ES-I3 (cell line): ENCODE data around the gene VTI1A.
"Not testable (repeated sequence)": the region's sequence is repeated elsewhere in the genome, so short reads cannot be mapped to it uniquely, and the experiment has no call there.

ENCODE experiments used
- H3K36me3 ChIP-seq: 2 replicates; pipeline ENCODE4 v1.6.1; 2013; ENCODE audit warnings: mild to moderate bottlenecking, low read length, control low read depth, moderate library complexity; ENCODE audit not compliant: insufficient read depth
- H3K4me1 ChIP-seq: 2 replicates; pipeline ENCODE4 v1.6.1; 2013; ENCODE audit warnings: mild to moderate bottlenecking, control low read depth, low read length; ENCODE audit not compliant: insufficient read depth
- H3K9ac ChIP-seq: 2 replicates; pipeline ENCODE4 v1.6.1; 2013; ENCODE audit warnings: low read depth, mild to moderate bottlenecking, low read length, moderate library complexity
- H3K9me3 ChIP-seq: 2 replicates; pipeline ENCODE4 v1.6.1; 2013; ENCODE audit warnings: mild to moderate bottlenecking, low read length, moderate library complexity; ENCODE audit not compliant: control insufficient read depth, insufficient read depth

The VTI1A gene

GRCh38 chr10:112588225-112588990 is 141.4 kb downstream of the VTI1A start:
- Histone ChIP-seq H3K4me1 (peaks cover 26% of the 10 kb centered on the region; the same call in 1 of the 2 replicates), H3K9me3 (no peaks in the 10 kb centered on the region), H3K36me3 (no peaks in the 10 kb centered on the region), H3K9ac (no peak overlapping the region)

- no peak overlapping the region for H3K9ac ChIP-seq
- peaks cover 26% of the 10 kb centered on the region; the same call in 1 of the 2 replicates for H3K4me1 ChIP-seq
- no peaks in the 10 kb centered on the region for H3K9me3 ChIP-seq
- H3K36me3 ChIP-seq = no peaks in the 10 kb centered on the region
These were observed 142.1 kb downstream of the VTI1A start for GRCh38 chr10:112589081-112589480.

DNA sequence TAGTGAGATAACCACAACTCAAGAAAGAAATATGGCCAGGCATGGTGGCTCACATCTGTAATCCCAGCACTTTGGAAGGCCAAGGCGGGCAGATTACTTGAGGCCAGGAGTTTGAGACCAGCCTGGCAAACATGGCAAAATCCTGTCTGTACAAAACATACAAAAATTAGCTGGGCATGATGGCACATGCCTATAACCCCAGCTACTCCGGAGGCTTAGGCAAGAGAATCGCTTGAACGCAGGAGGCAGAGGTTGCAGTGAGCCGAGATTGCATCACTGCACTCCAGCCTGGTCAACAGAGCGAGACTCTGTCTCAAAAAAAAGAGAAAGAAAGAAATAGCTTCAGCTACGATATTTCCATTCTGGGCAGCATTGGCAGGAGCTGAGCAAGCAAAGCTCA is 143.8 kb downstream of the VTI1A start:
- not testable (repeated sequence) for H3K36me3 ChIP-seq, H3K9me3 ChIP-seq, H3K9ac ChIP-seq

DNA sequence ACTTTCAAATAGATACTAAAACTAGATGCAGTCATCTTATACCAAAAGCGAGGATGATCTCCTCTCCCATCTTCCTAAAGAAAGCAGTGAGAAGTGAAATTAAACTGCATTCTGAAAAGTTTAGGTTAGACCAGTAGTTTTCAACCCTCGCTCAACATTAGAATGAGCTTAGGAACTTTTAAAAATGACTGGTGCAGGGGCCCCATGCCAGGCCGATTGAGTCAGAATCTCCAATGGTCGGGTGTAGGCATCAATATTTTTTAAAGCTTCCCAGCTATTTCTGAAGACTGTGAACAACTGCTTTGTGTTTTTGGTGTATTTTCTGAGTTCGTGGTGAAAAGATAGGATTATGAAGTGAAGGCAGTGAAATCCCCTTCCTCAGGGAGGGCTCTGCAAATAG is 146.0 kb downstream of the VTI1A start:
- Histone ChIP-seq H3K9ac (no peak overlapping the region), H3K36me3 (no peaks in the 10 kb centered on the region), H3K9me3 (no peaks in the 10 kb centered on the region), H3K4me1 (peaks cover 14% of the 10 kb centered on the region; the same call in 1 of the 2 replicates)

More for the DNA sequence above, 143.8 kb downstream of the VTI1A start:
- H3K4me1 ChIP-seq = peaks cover 26% of the 10 kb centered on the region; the same call in 1 of the 2 replicates

GRCh38 chr10:112601214-112602090 is 154.4 kb downstream of the VTI1A start:
- Histone ChIP-seq H3K9me3 (no peaks in the 10 kb centered on the region), H3K4me1 (0 out of 2 replicates have a peak, but pooled peaks cover 3% of the 10 kb centered on the region), H3K9ac (no peak overlapping the region), H3K36me3 (no peaks in the 10 kb centered on the region)

GRCh38 chr10:112603062-112603461 is 156.0 kb downstream of the VTI1A start:
- H3K9me3 ChIP-seq = no peaks in the 10 kb centered on the region
- 0 out of 2 replicates have a peak, but pooled peaks cover 3% of the 10 kb centered on the region for H3K4me1 ChIP-seq
- H3K36me3 ChIP-seq = no peaks in the 10 kb centered on the region
- no peak overlapping the region for H3K9ac ChIP-seq

- H3K4me1 ChIP-seq = 0 out of 2 replicates have a peak, but pooled peaks cover 3% of the 10 kb centered on the region
- H3K9ac ChIP-seq = no peak overlapping the region
- H3K9me3 ChIP-seq = no peaks in the 10 kb centered on the region
- H3K36me3 ChIP-seq = no peaks in the 10 kb centered on the region
These were observed 158.0 kb downstream of the VTI1A start for GRCh38 chr10:112605063-112605462.

DNA sequence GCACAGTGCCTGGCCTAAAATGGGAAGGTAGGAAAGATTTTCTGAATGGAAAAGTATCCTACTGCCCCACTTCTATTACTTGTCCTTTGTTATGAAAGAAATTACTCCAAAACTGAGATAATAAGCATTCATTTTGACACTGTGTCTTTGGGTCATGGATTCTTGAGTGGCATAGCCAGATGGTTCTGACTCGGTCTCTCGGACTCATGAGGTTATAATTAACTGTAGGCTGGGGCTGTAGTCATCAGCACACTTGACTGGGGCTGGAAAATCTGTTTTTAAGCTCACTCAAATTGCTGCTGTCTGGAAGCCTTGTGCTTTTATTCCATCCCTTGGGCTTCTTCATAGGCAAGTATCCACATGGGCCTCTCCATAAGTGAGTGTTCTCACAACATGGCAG is 160.5 kb downstream of the VTI1A start:
- Histone ChIP-seq H3K4me1 (0 out of 2 replicates have a peak, but pooled peaks cover 3% of the 10 kb centered on the region), H3K36me3 (no peaks in the 10 kb centered on the region), H3K9ac (no peak overlapping the region), H3K9me3 (no peaks in the 10 kb centered on the region)

DNA sequence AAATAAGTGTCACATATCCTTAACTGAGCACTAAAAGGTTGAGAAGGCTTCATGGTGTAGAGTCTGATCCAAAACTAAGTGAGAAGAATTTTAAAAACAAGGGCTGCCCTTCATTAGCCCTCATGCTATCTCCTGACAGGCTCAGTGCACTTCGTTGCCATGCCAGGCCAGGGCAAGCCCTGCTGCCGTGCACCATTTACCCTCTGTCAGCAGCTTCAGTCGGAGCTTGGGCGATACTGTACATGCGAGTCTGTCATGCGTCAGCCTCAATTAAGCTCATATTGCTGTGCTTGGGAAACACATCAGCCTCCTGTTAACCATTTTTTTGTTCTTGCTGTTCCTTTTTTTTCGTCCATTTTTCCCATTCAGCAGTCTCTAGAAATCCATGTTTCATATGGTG is 166.6 kb downstream of the VTI1A start:
- Histone ChIP-seq H3K4me1 (no peaks in the 10 kb centered on the region), H3K9me3 (peaks cover 10% of the 10 kb centered on the region), H3K9ac (no peak overlapping the region), H3K36me3 (no peaks in the 10 kb centered on the region)

DNA sequence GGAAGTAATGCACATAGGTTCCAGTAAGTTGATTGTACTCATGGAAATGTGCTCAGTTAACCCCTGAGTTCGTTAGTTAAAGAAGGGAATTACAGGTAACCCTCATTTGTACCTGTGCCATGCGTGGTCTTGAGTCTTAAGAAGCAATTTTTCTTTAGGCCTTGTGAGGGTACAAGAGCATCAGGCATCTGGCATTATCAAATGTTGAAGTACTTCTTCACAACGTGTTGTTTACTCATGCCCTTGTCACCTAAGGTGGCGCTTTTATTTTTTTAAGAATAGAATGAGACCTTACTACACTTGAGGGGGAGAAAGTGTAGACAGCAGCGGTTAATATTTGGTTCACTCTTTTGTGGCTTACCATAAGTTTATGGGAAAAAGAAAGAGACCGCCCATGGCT is 167.1 kb downstream of the VTI1A start:
- H3K4me1 ChIP-seq = no peaks in the 10 kb centered on the region
- H3K9me3 ChIP-seq = peaks cover 10% of the 10 kb centered on the region
- H3K36me3 ChIP-seq = no peaks in the 10 kb centered on the region
- no peak overlapping the region for H3K9ac ChIP-seq

DNA sequence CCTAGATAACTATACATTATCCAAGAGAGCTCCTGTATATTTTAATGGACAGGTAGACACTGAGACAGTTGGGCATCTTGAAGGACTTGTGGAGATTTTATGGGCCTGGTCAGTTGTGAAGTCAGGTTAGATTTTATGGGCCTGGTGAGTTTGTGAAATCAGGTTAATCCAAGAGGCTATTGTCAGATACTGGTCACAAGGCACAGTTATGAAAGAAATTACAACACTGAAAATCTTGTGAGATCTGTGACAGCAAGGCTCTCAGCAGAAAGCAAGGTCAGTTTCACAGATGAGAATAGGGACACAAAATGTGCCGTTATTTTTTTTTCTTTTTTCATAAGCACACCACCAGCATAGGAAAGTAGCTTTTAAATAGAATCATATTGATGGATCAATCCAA is 167.6 kb downstream of the VTI1A start:
- Histone ChIP-seq H3K9me3 (peaks cover 10% of the 10 kb centered on the region), H3K4me1 (no peaks in the 10 kb centered on the region), H3K36me3 (no peaks in the 10 kb centered on the region), H3K9ac (no peak overlapping the region)

GRCh38 chr10:112615269-112615668 is 168.3 kb downstream of the VTI1A start:
- H3K9me3 ChIP-seq = peaks cover 10% of the 10 kb centered on the region
- H3K4me1 ChIP-seq = no peaks in the 10 kb centered on the region
- no peaks in the 10 kb centered on the region for H3K36me3 ChIP-seq
- no peak overlapping the region for H3K9ac ChIP-seq

DNA sequence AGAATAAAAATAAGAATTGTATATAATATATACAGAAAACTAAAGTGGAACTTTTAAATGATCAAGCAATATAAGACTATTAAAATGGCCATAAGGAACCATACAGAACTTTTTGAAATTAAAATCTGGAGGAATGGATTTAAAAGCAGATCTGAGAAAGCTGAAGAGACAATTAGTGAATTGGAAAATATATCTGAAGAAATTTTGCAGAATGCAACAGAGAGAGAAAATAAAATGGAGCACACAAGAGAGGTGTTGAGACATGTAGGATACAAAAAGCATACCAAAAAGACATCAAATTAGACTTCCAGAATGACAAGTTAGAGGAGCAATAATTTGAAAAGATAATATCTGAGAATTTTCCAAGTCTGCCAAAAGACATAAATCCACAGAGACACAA is 169.6 kb downstream of the VTI1A start:
- no peaks in the 10 kb centered on the region for H3K4me1 ChIP-seq
- H3K9ac ChIP-seq = no peak overlapping the region
- H3K9me3 ChIP-seq = peaks cover 10% of the 10 kb centered on the region
- no peaks in the 10 kb centered on the region for H3K36me3 ChIP-seq

DNA sequence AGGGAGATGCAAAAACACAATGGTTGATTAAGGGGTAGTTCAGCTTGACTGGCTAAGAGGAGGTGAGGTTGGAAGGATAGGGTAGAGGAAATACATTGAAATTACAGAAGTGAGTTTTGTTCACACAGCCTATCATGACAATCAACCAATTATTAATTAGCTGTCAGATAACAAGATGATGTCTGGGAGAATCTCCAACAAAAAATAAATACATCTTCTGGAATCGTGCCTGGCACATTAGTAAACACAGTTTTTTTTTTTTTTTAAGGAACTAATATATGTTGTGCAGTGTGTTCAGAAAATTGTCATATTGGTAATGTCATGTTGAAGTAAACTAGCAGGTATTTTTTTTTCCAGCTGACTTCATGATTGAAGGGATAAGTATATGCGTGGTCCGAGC is 171.8 kb downstream of the VTI1A start:
- no peak overlapping the region for H3K9ac ChIP-seq
- H3K36me3 ChIP-seq = no peaks in the 10 kb centered on the region
- H3K4me1 ChIP-seq = no peaks in the 10 kb centered on the region
- H3K9me3 ChIP-seq = peaks cover 10% of the 10 kb centered on the region
